Vagina (tissue), 2 donors: Measurements from ENCODE around the gene SPOPL. TPM values are rescaled to one million over a fixed set of nuclear protein-coding genes. Genes with fewer than 3 reads are reported as not detected.

Experiments used
- DNase-seq, 2 donors: peaks; one replicate each; pipeline ENCODE4 v3.0.0-alpha.2; 2017; ENCODE audit errors: extremely low spot score in 2 of 2
- H3K27ac ChIP-seq: fragments of 200-600 bp; sonication (generic); one replicate; pipeline ENCODE4 v1.5.1; 2019
- H3K27me3 ChIP-seq: fragments of 200-600 bp; sonication (generic); one replicate; pipeline ENCODE4 v1.5.1; 2019
- H3K36me3 ChIP-seq, 2 donors: fragments of 200-600 bp; sonication (generic); one replicate each; pipeline ENCODE4 v1.5.1; 2017 to 2019
- H3K4me1 ChIP-seq: fragments of 200-600 bp; sonication (generic); one replicate; pipeline ENCODE4 v1.5.1; 2019
- H3K4me3 ChIP-seq, 2 donors: fragments of 200-600 bp; sonication (generic); 1 replicate in 1 of 2; 2 replicates in 1 of 2; pipeline ENCODE4 v1.5.1; 2016 to 2019
- H3K9me3 ChIP-seq: fragments of 200-600 bp; sonication (generic); one replicate; pipeline ENCODE4 v1.5.1; 2019
- POLR2A ChIP-seq, 2 donors: fragments of 450-650 bp; IDR thresholded peaks; one replicate each; pipeline ENCODE4 v1.6.1; 2017; ENCODE audit warnings: antibody characterized with exemption in 2 of 2, mild to moderate bottlenecking in 2 of 2, moderate library complexity in 2 of 2
- POLR2AphosphoS5 ChIP-seq, 2 donors: sonication (generic); formaldehyde crosslinking; IDR thresholded peaks; one replicate each; pipeline ENCODE4 v1.9.0; 2017; ENCODE audit warnings: antibody characterized with exemption in 2 of 2, mild to moderate bottlenecking in 2 of 2, low read depth in 1 of 2; ENCODE audit not compliant: insufficient read depth in 1 of 2
- intact Hi-C: fragments of 100-400 bp; cut with DNase I; formaldehyde crosslinking; loops from one replicate; pipeline ENCODE4 v1.15.1; 2023
- total RNA-seq: library from RNA; depleted of rRNA; stranded (reverse); fragments of >200 nt; gene quantifications from one replicate; pipeline ENCODE4 v1.2.3, GENCODE V29; 2016
- TF ChIP-seq, protein P1 (sequence below), 3 experiments: fragments of 450-650 bp in 2 of 3; fragments of 200-600 bp in 1 of 3; sonication (generic) in 1 of 3; IDR thresholded peaks; one replicate each; pipeline ENCODE4 v1.5.1; 2017 to 2019; ENCODE audit warnings: antibody characterized with exemption in 3 of 3, mild to moderate bottlenecking in 2 of 3, moderate library complexity in 2 of 3

Gene SPOPL
- total RNA-seq, 1 donor from 2014 or later = 20.1 TPM

DNA sequence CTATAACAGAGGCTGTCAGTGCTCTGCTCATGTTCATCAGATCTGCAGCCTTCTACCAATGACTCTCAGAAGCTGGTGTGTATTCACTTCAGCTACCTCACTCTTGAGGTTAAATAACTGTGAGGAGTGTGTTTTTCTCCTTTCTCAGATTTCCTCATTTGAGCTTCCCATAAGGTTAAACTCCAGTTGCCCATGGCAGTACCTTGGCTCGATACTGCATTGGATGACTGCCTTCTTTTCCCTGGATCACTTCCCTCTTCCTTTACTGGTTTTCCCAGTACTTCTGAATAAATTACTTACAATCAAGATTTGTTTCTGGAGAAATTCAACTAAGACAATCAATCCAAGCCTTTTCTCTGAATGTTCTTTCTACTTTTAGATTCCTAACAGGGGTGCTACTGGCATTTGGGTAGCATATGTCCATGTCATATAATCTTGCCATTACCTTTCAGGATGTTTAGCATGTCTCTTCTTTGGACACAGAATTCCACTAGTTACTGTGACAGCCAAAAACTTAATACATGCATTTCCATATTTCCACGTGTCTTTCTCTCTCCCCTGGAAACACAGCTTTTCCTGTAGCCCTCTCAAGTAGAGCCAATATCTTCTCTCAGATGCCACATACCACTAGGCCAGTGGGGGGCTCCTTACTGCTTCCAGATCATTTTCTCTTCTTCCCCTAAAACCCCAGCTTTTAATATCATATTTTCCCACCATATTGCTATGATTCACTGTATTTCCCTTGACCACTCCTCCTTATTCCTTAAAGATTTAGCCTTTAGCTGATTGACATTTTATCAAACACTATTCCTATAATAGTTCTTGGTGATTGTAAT is 15.0 kb upstream of the SPOPL start:
- H3K9me3 ChIP-seq = no peaks in the 10 kb centered on the region
- H3K27ac ChIP-seq = no peak overlapping the region
- TF ChIP-seq, protein P1, sequence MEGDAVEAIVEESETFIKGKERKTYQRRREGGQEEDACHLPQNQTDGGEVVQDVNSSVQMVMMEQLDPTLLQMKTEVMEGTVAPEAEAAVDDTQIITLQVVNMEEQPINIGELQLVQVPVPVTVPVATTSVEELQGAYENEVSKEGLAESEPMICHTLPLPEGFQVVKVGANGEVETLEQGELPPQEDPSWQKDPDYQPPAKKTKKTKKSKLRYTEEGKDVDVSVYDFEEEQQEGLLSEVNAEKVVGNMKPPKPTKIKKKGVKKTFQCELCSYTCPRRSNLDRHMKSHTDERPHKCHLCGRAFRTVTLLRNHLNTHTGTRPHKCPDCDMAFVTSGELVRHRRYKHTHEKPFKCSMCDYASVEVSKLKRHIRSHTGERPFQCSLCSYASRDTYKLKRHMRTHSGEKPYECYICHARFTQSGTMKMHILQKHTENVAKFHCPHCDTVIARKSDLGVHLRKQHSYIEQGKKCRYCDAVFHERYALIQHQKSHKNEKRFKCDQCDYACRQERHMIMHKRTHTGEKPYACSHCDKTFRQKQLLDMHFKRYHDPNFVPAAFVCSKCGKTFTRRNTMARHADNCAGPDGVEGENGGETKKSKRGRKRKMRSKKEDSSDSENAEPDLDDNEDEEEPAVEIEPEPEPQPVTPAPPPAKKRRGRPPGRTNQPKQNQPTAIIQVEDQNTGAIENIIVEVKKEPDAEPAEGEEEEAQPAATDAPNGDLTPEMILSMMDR (IDR thresholded peaks at IDR 0.05) = no peak
- TF ChIP-seq POLR2AphosphoS5 (IDR thresholded peaks at IDR 0.05; ENCODE audit: insufficient read depth in 1 of 2, low read depth in 1 of 2) (no peak), POLR2A (IDR thresholded peaks at IDR 0.05) (no peak)
- intact Hi-C loops = no loop called here
- no peaks in the 10 kb centered on the region for H3K27me3 ChIP-seq
- H3K36me3 ChIP-seq = no peaks in the 10 kb centered on the region
- no peaks in the 10 kb centered on the region for H3K4me1 ChIP-seq
- no peak overlapping the region for H3K4me3 ChIP-seq
- no peak for DNase-seq

DNA sequence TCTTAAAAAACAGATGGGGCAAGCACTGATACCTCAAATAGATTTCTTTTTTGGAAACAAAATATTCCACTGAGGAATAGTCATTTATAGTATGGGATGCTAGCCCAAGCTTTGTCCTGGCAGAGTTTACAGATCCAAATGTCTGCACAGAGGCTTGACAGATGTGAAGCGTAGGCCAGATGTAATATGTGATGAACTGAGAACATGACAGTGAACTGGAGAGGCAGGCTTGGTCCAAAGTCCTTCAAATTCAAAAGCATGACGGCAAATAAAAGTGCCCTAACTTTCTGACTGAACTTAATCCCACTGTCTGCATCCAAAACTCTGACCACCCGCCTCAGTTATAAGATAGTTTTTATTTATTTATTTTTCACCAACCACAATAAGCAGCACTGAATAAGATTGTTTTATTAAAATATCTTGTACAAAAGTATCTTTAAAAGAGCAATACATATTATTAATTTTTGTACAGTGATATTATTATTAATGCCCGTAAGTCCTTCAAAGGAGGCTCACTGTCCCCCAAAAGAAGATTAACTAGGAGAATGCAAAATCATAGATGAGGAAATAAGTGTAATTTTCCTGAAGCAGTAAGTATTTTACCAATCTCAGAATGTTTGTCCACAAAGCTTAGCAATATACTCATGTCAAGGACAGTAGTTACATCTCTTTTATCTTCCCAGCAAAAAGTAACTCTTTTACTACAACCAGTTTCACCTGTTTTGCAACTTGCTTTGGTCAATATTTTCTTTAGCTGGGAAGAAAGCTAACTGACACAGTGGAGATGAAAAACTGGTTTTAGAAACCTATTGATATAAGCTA is 10.7 kb upstream of the SPOPL start:
- Histone ChIP-seq H3K4me1 (no peaks in the 10 kb centered on the region), H3K27me3 (no peaks in the 10 kb centered on the region), H3K4me3 (no peak overlapping the region), H3K36me3 (no peaks in the 10 kb centered on the region), H3K9me3 (no peaks in the 10 kb centered on the region), H3K27ac (no peak overlapping the region)
- intact Hi-C loops = no loop called here
- TF ChIP-seq POLR2AphosphoS5 (IDR thresholded peaks at IDR 0.05; ENCODE audit: insufficient read depth in 1 of 2, low read depth in 1 of 2) (no peak), POLR2A (IDR thresholded peaks at IDR 0.05) (no peak)
- TF ChIP-seq, protein P1 (IDR thresholded peaks at IDR 0.05) = no peak
- no peak for DNase-seq

DNA sequence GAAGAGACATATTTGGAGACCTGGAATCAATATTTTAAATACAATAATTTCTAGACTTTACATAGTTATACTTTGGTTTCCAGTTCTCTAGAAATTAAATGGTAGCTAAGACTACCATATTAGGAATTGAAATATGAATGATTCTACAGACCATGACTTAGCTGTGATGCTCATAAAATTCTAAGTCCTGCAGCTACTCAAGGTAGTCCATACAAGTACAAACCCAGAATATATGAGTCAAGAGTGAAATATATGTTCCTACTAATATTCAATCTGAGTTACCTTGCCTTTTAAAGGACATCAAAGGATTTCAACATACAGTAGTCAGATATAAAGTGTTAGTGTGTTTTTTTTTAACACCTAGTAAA is 10.1 kb upstream of the SPOPL start:
- Histone ChIP-seq H3K27me3 (no peaks in the 10 kb centered on the region), H3K4me1 (no peaks in the 10 kb centered on the region), H3K27ac (no peak overlapping the region), H3K4me3 (no peak overlapping the region), H3K36me3 (no peaks in the 10 kb centered on the region), H3K9me3 (no peaks in the 10 kb centered on the region)
- no peak for DNase-seq
- intact Hi-C loops = no loop called here
- TF ChIP-seq POLR2AphosphoS5 (IDR thresholded peaks at IDR 0.05; ENCODE audit: insufficient read depth in 1 of 2, low read depth in 1 of 2) (no peak), POLR2A (IDR thresholded peaks at IDR 0.05) (no peak)
- TF ChIP-seq, protein P1 (IDR thresholded peaks at IDR 0.05) = no peak

DNA sequence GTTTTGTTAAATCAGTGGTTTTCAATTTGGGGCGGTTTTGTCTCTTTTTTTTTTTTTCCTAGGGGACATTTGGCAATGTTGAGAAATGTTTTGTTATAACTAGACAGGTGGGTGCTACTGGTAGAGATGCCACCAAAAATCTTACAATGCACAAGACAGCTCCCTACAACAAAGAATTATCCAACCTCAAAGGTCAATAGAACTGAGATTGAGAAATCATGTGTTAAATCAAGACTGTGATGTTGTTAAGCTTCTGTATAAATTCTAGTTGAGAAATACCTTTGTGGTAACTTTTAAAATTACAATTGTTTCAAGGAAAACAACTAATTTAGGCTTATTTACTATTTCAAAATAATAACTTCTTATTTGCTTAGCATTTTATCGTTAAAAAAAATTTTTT is 9.4 kb upstream of the SPOPL start:
- no peak for TF ChIP-seq POLR2AphosphoS5 (IDR thresholded peaks at IDR 0.05; ENCODE audit: insufficient read depth in 1 of 2, low read depth in 1 of 2)
- TF ChIP-seq, protein P1 (IDR thresholded peaks at IDR 0.05) = no peak
- no peak for TF ChIP-seq POLR2A (IDR thresholded peaks at IDR 0.05)
- intact Hi-C loops = no loop called here
- Histone ChIP-seq H3K4me3 (no peak overlapping the region), H3K27me3 (no peaks in the 10 kb centered on the region), H3K4me1 (no peaks in the 10 kb centered on the region), H3K36me3 (no peaks in the 10 kb centered on the region), H3K27ac (no peak overlapping the region), H3K9me3 (no peaks in the 10 kb centered on the region)
- DNase-seq = no peak
